ENCODE data around the gene BEX4.
A peak's percentile ranks its signal among the peaks of the same experiment; 100 is the strongest.
"Not testable (repeated sequence)": the region's sequence is repeated elsewhere in the genome, so short reads cannot be mapped to it uniquely, and the experiment has no call there.

BEX4 gene, protein sequence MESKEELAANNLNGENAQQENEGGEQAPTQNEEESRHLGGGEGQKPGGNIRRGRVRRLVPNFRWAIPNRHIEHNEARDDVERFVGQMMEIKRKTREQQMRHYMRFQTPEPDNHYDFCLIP

DNA sequence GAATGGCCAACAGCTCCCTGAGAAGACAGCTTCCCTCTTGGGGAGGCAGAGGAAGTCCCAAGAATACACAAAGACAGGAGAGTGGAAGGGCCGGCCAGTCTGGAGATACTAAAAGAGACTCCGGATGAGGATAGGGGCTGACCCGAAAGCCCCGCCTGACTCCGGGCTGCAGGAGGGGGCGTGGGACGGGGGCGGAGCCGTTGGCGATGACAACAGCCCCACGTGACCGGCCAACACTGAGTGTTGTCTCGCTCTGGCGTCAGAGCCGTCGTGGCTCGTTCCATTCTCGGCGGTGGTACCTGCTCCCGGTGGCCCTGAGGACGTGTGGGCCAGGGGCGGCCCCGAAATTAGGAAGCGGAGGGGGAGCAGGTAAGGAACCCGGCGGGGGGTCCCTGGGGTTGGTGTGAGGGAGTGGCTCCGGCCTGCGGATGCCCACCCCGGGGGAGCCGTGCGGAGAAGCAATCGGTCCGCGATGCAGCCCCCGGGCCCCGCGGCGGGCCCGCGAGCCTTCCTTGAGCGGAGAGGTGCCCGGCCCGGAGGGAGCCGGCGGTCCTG, at the start of gene BEX4:
Gene BEX4 (plus strand): TSS at position 239 of the 555 bp plus-strand sequence. CDS start 1,046 bp downstream, outside the sequence.
- peak; percentile 69 to 73 for DNase-seq (ENCODE audit: low spot score in 2 of 2)
- peak within 1 kb of the TSS; percentile 93 for H3K4me3 Mint-ChIP-seq
- H3K27ac Mint-ChIP-seq = peak within 1 kb of the TSS; percentile 92
- H3K4me1 Mint-ChIP-seq = peaks cover 6% of the 10 kb centered on the region
- H3K27me3 Mint-ChIP-seq = no peaks in the 10 kb centered on the region
- peaks cover 4% of the 10 kb centered on the region for H3K36me3 Mint-ChIP-seq
- peak; percentile 92 for ATAC-seq (ENCODE audit: low read depth)
- no peaks in the 10 kb centered on the region for H3K9me3 Mint-ChIP-seq

DNA sequence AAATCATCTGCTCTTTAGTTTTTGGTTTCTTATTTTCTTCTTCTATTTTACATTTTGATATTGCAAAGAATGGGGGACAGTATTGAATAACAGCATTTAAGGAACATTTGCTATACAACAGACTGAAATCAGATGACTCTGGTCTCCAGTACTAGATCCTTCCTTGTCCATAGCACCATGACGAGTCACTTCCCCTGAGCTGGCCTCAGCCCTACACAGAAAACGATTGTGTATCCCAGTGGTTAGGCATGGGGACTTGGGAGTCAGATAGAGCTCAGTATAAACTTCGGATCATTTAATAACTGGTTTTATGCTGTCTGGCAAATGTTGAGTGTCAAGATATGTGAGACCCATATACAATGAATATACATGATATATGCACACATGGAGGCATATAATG, 44.7 kb upstream of the BEX4 start:
- Mint-ChIP-seq H3K4me3 (no peak overlapping the region), H3K9me3 (no peaks in the 10 kb centered on the region), H3K4me1 (no peaks in the 10 kb centered on the region), H3K36me3 (no peaks in the 10 kb centered on the region), H3K27me3 (peaks cover 2% of the 10 kb centered on the region), H3K27ac (no peak overlapping the region)
- ATAC-seq (ENCODE audit: low read depth) (no peak), DNase-seq (ENCODE audit: low spot score in 2 of 2) (no peak)

DNA sequence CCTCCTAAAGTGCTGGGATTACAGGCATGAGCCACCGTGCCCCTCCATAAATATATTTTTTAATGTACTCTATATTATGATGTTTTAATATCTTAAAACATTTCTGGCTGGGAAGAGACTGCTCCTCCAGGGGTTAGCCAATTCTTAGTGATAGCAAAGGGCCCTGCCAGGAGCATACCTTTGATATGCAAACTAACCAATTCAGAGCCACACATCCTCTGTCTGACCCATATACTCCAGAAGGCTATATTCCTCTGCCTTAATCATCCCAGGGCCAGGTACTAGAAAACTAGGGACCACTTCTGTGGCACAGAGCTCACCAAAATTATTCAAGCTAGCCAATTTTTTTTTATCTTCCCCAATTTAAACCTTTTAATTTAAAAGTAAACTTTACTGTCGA, 43.6 kb upstream of the BEX4 start:
- no peak for DNase-seq (ENCODE audit: low spot score in 2 of 2)
- no peak overlapping the region for H3K4me3 Mint-ChIP-seq
- H3K27ac Mint-ChIP-seq = no peak overlapping the region
- no peaks in the 10 kb centered on the region for H3K9me3 Mint-ChIP-seq
- H3K4me1 Mint-ChIP-seq = peaks cover 3% of the 10 kb centered on the region
- ATAC-seq (ENCODE audit: low read depth) = no peak
- H3K36me3 Mint-ChIP-seq = no peaks in the 10 kb centered on the region
- peaks cover 4% of the 10 kb centered on the region for H3K27me3 Mint-ChIP-seq

DNA sequence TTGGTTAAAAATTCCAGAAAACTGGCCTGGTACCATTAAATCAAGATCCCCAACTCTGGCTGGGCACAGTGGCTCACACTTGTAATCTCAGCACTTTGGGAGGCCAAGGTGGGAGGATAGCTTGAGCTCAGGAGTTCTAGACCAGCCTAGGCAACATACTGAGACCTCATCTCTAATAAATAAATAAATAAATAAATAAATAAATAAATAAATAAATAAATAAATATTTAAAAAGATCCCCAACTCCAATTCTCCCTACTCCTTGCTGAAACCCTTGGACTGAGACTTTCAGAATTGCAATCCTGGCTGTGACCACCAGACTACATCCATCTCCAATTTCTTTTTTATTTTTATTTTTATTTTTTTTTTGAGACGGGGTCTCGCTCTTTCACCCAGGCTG, 39.7 kb upstream of the BEX4 start:
- not testable (repeated sequence) for H3K9me3 Mint-ChIP-seq; H3K27ac Mint-ChIP-seq; H3K27me3 Mint-ChIP-seq; DNase-seq (ENCODE audit: low spot score in 2 of 2); H3K4me1 Mint-ChIP-seq; H3K4me3 Mint-ChIP-seq; ATAC-seq (ENCODE audit: low read depth); H3K36me3 Mint-ChIP-seq

GRCh38 chrX:103175944-103176753, 38.8 kb upstream of the BEX4 start:
- Mint-ChIP-seq H3K9me3 (no peaks in the 10 kb centered on the region), H3K4me1 (peaks cover 3% of the 10 kb centered on the region), H3K27me3 (peaks cover 4% of the 10 kb centered on the region), H3K36me3 (no peaks in the 10 kb centered on the region), H3K4me3 (no peak overlapping the region), H3K27ac (no peak overlapping the region)
- ATAC-seq (ENCODE audit: low read depth) (no peak), DNase-seq (ENCODE audit: low spot score in 2 of 2) (peak; percentile 11 to 30)

- no peaks in the 10 kb centered on the region for H3K36me3 Mint-ChIP-seq
- H3K27me3 Mint-ChIP-seq = peaks cover 4% of the 10 kb centered on the region
- ATAC-seq (ENCODE audit: low read depth) = no peak
- DNase-seq (ENCODE audit: low spot score in 2 of 2) = no peak
- no peak overlapping the region for H3K27ac Mint-ChIP-seq
- H3K9me3 Mint-ChIP-seq = no peaks in the 10 kb centered on the region
- H3K4me1 Mint-ChIP-seq = peaks cover 3% of the 10 kb centered on the region
- no peak overlapping the region for H3K4me3 Mint-ChIP-seq
Measured at GRCh38 chrX:103177556-103177955, 37.4 kb upstream of the BEX4 start.

- DNase-seq (ENCODE audit: low spot score in 2 of 2) (no peak), ATAC-seq (ENCODE audit: low read depth) (no peak)
- Mint-ChIP-seq H3K27me3 (no peaks in the 10 kb centered on the region), H3K36me3 (no peaks in the 10 kb centered on the region), H3K9me3 (no peaks in the 10 kb centered on the region), H3K4me1 (no peaks in the 10 kb centered on the region), H3K27ac (no peak overlapping the region), H3K4me3 (no peak overlapping the region)
Measured at GRCh38 chrX:103183912-103184311, 31.0 kb upstream of the BEX4 start.

GRCh38 chrX:103187953-103188475, 26.9 kb upstream of the BEX4 start:
- DNase-seq (ENCODE audit: low spot score in 2 of 2) (no peak), ATAC-seq (ENCODE audit: low read depth) (no peak)
- Mint-ChIP-seq H3K27ac (no peak overlapping the region), H3K27me3 (no peaks in the 10 kb centered on the region), H3K36me3 (no peaks in the 10 kb centered on the region), H3K9me3 (no peaks in the 10 kb centered on the region), H3K4me3 (no peak overlapping the region), H3K4me1 (no peaks in the 10 kb centered on the region)

- H3K27me3 Mint-ChIP-seq = no peaks in the 10 kb centered on the region
- H3K9me3 Mint-ChIP-seq = no peaks in the 10 kb centered on the region
- H3K4me3 Mint-ChIP-seq = no peak overlapping the region
- no peak for ATAC-seq (ENCODE audit: low read depth)
- no peaks in the 10 kb centered on the region for H3K36me3 Mint-ChIP-seq
- no peak for DNase-seq (ENCODE audit: low spot score in 2 of 2)
- H3K27ac Mint-ChIP-seq = no peak overlapping the region
- no peaks in the 10 kb centered on the region for H3K4me1 Mint-ChIP-seq
Measured at GRCh38 chrX:103197721-103198306, 17.1 kb upstream of the BEX4 start.

GRCh38 chrX:103198668-103199067, 16.2 kb upstream of the BEX4 start:
- H3K4me3 Mint-ChIP-seq; H3K36me3 Mint-ChIP-seq; DNase-seq (ENCODE audit: low spot score in 2 of 2); H3K4me1 Mint-ChIP-seq; ATAC-seq (ENCODE audit: low read depth); H3K27ac Mint-ChIP-seq; H3K9me3 Mint-ChIP-seq; H3K27me3 Mint-ChIP-seq: not testable (repeated sequence)

DNA sequence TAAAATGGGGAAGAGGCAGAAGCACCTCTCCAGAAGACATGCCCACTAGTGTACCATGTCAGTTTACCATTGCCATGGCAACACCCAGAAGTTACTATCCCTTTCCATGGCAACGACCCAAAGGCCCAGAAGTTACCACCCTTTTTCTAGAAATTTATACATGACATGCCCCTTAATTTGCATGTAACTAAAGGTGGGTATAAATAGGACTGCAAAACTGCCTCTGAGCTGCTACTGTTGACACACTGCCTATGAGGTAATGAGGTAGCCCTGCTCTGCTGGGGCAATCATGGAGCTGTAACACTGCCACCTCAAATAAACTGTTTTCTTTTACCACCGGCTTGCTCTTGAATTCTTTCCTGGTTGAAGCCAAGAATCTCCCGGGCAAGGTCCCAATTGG, 13.9 kb upstream of the BEX4 start:
- Mint-ChIP-seq H3K4me3 (no peak overlapping the region), H3K9me3 (no peaks in the 10 kb centered on the region), H3K27me3 (no peaks in the 10 kb centered on the region), H3K4me1 (no peaks in the 10 kb centered on the region), H3K27ac (no peak overlapping the region), H3K36me3 (no peaks in the 10 kb centered on the region)
- no peak for DNase-seq (ENCODE audit: low spot score in 2 of 2)
- ATAC-seq (ENCODE audit: low read depth) = peak; percentile 37

GRCh38 chrX:103210056-103210455, 4.9 kb upstream of the BEX4 start:
- H3K4me1 Mint-ChIP-seq = peaks cover 3% of the 10 kb centered on the region
- DNase-seq (ENCODE audit: low spot score in 2 of 2) (no peak), ATAC-seq (ENCODE audit: low read depth) (no peak)
- H3K36me3 Mint-ChIP-seq = no peaks in the 10 kb centered on the region
- no peaks in the 10 kb centered on the region for H3K27me3 Mint-ChIP-seq
- H3K4me3 Mint-ChIP-seq = no peak overlapping the region
- H3K9me3 Mint-ChIP-seq = no peaks in the 10 kb centered on the region
- no peak overlapping the region for H3K27ac Mint-ChIP-seq

- Mint-ChIP-seq H3K27ac (no peak overlapping the region), H3K9me3 (no peaks in the 10 kb centered on the region), H3K27me3 (no peaks in the 10 kb centered on the region), H3K4me3 (no peak overlapping the region), H3K36me3 (peaks cover 2% of the 10 kb centered on the region), H3K4me1 (peaks cover 5% of the 10 kb centered on the region)
- peak; percentile 18 for ATAC-seq (ENCODE audit: low read depth)
- DNase-seq (ENCODE audit: low spot score in 2 of 2) = peak in 1 of 2 donors; percentile 15
Measured at GRCh38 chrX:103211012-103211715, 3.7 kb upstream of the BEX4 start.
